ENCODE data around the gene OS9.

DNA sequence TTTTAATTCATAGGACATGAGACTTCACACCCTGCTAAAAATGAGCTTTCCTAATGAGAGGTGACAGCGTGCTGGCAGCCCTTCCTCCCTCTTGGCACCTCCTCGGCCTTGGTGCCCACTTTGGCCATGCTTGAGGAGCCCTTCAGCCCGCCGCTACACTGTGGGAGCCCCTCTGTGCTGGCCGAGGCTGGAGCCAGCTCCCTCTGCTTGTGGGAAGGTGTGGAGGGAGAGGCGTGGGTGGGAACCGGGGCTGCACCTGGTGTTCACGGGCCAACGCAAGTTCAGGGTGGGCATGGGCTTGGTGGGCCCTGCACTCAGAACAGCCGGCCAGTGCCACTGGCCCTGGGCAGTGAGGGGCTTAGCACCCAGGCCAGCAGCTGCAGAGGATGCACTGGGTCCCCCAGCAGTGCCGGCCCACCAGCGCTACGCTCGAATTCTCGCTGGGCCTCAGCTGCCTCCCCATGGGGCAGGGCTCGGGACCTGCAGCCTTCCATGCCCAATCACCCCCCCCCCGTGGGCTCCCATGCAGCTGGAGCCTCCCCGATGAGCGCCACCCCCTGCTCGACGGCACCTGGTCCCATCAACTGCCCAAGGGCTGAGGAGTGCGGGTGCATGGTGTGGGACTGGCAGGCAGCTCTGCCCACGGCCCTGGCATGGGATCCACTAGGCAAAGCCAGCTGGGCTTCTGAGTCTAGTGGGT lies 38.2 kb upstream of the OS9 start:
- TF ChIP-seq, protein P1, sequence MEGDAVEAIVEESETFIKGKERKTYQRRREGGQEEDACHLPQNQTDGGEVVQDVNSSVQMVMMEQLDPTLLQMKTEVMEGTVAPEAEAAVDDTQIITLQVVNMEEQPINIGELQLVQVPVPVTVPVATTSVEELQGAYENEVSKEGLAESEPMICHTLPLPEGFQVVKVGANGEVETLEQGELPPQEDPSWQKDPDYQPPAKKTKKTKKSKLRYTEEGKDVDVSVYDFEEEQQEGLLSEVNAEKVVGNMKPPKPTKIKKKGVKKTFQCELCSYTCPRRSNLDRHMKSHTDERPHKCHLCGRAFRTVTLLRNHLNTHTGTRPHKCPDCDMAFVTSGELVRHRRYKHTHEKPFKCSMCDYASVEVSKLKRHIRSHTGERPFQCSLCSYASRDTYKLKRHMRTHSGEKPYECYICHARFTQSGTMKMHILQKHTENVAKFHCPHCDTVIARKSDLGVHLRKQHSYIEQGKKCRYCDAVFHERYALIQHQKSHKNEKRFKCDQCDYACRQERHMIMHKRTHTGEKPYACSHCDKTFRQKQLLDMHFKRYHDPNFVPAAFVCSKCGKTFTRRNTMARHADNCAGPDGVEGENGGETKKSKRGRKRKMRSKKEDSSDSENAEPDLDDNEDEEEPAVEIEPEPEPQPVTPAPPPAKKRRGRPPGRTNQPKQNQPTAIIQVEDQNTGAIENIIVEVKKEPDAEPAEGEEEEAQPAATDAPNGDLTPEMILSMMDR (conservative IDR thresholded peaks at IDR 0.05; ENCODE audit: low read depth, low read length): no peak
- TF ChIP-seq EZH2 (IDR thresholded peaks at IDR 0.05; ENCODE audit: low read length, unreplicated experiment) (no peak), EZH2phosphoT487 (IDR thresholded peaks at IDR 0.05; ENCODE audit: borderline replicate concordance, low read length) (no peak)

All from PC-3 (cell line).